T-helper 17 cell (primary cell): ENCODE measurements around the gene B3GALT5. TPM values are rescaled to one million over a fixed set of nuclear protein-coding genes. Genes with fewer than 3 reads are reported as not detected.
"Not testable (repeated sequence)": the region's sequence is repeated elsewhere in the genome, so short reads cannot be mapped to it uniquely, and the experiment has no call there.

ENCODE experiments used
- ATAC-seq: fragments of 150-1000 bp; cut with Tn5 transposase; 2 replicates; pipeline ENCODE4 v1.10.0; 2021; ENCODE audit warnings: mild to moderate bottlenecking, moderate library complexity
- DNase-seq, 3 donors: peaks; one replicate each; pipeline versions ENCODE4 v3.0.0 to v3.0.0-alpha.2; 2020 to 2021
- H3K9me3 ChIP-seq: one replicate; pipeline ENCODE4 v1.7.0; 2013; ENCODE audit warnings: low read length, mild to moderate bottlenecking; ENCODE audit not compliant: control insufficient read depth, poor library complexity, severe bottlenecking
- H3K27ac Mint-ChIP-seq: one replicate; pipeline ENCODE4 v1.8.0; 2022; ENCODE audit warnings: mild to moderate bottlenecking, moderate library complexity, mixed read lengths
- H3K27me3 Mint-ChIP-seq: one replicate; pipeline ENCODE4 v1.8.0; 2022; ENCODE audit warnings: mixed read lengths
- H3K36me3 Mint-ChIP-seq: one replicate; pipeline ENCODE4 v1.8.0; 2022; ENCODE audit warnings: low read depth, mixed read lengths
- H3K4me1 Mint-ChIP-seq: one replicate; pipeline ENCODE4 v1.8.0; 2022; ENCODE audit warnings: mild to moderate bottlenecking, mixed read lengths
- H3K4me3 Mint-ChIP-seq: one replicate; pipeline ENCODE4 v1.8.0; 2022; ENCODE audit warnings: mild to moderate bottlenecking, moderate library complexity, mixed read lengths
- total RNA-seq, 4 donors: library from RNA in 2 of 4; stranded (reverse) in 2 of 4; gene quantifications; one replicate each; pipeline ENCODE4 v1.2.3 and lab custom pipeline; 2022 to 2026

The B3GALT5 gene
- total RNA-seq, 2 donors from 2014 or later: not detected

DNA sequence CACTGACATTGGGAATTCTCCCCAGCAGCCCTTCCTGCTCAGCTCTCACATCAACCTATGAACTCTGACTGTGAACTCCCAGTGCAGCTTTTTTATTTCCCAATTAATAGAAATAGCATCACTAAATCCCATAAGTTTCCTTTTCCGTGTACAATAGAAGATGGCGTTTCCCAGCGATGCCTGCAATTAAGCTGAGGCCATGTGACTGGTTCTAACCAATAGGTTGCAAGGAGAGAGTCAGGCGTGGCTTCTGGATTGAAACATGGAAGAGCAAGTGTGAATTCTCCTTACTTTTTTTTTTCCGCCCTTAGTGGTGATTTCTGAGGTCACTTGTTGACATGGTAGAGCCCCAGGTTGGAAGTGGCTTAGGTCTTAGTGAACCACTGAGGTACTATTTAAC lies 73.3 kb downstream of the B3GALT5 start:
- H3K4me1 Mint-ChIP-seq: no peaks in the 10 kb centered on the region

DNA sequence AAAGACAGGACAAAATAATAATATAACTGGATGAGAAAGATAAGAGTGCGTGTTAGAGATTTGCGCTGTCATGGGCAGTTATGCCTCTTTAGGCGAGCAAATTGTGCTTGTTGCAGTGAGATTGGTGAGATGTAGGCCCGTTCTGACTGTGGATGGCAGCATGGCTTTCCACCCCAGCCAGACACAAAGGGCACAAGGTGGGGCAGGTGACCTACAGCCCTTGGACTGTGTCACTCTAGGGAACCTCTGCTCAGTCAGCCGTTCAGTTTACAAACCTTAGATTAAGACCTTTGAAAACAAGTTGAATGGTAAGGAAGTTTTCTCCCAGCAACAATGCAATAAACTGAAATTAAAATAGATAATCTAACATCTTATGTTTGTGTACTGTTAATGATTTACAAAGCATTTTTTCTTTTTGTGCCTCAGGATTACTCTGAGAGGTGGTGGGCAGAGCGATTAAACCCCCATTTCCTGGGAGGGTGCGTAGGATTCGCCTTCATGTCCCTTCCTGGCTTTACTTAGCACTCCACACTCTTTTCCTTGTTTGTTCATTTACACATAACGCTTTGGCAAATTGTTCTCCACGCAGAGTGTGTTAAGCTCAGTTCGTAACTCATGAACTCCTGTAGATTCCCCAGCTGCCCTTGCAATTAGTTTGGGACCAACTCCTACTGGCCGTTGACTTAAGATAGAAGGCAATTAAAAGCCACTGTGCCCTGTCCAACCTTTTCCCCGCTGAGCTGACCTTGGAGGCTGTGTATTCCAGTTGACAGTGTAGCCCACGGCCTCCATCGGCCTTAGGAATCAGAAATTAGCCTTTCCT lies 74.1 kb downstream of the B3GALT5 start:
- ATAC-seq: no peak

More for the DNA sequence above, 73.3 kb downstream of the B3GALT5 start:
- Mint-ChIP-seq H3K36me3 (no peaks in the 10 kb centered on the region), H3K4me3 (no peak overlapping the region), H3K27me3 (no peaks in the 10 kb centered on the region), H3K27ac (no peak overlapping the region)
- no peak for ATAC-seq
- DNase-seq: no peak
- H3K9me3 ChIP-seq: no peaks in the 10 kb centered on the region

DNA sequence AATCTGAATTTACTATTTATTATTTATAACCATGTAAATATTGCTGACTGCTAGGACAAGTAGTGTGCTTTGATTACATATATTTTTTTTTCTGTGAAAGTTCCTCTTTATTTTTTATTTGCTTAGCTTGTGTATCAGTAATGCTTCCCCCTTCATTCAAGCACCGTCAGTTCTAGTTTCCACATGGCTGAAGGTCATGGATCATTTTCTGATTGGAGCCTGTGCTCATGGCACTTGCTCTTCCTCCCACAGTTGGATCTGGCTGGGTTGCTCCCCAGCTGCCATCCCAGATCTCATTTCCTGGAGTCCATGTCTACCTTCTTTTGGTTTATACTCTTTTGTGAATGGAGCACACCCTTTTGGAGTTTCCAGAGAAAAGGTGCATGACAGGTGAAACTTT lies 75.3 kb downstream of the B3GALT5 start:
- Mint-ChIP-seq H3K4me3 (no peak overlapping the region), H3K4me1 (no peaks in the 10 kb centered on the region), H3K27me3 (no peaks in the 10 kb centered on the region), H3K36me3 (no peaks in the 10 kb centered on the region), H3K27ac (no peak overlapping the region)
- ATAC-seq: no peak
- no peak for DNase-seq
- no peaks in the 10 kb centered on the region for H3K9me3 ChIP-seq

More for the DNA sequence above, 74.1 kb downstream of the B3GALT5 start:
- Mint-ChIP-seq H3K27me3 (no peaks in the 10 kb centered on the region), H3K4me3 (no peak overlapping the region), H3K4me1 (no peaks in the 10 kb centered on the region), H3K36me3 (no peaks in the 10 kb centered on the region), H3K27ac (no peak overlapping the region)
- no peaks in the 10 kb centered on the region for H3K9me3 ChIP-seq
- no peak for DNase-seq

DNA sequence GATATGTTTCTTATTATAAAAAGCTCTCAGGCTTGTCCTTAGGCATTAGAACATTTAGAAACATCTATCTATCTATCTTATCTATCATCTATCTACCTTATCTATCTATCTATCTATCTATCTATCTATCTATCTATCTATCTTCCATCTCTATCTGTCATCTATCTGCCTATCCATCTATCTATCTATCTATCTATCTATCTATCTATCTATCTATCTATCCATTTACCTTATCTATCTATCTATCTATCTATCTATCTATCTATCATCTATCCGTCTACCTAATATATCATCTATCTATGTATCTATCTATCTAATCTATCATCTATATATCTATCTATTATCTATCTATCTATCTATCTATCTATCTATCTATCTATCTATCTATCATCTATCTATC lies 77.1 kb downstream of the B3GALT5 start:
- not testable (repeated sequence) for ATAC-seq, H3K4me3 Mint-ChIP-seq, H3K27me3 Mint-ChIP-seq, DNase-seq, H3K9me3 ChIP-seq, H3K27ac Mint-ChIP-seq, H3K36me3 Mint-ChIP-seq, H3K4me1 Mint-ChIP-seq

DNA sequence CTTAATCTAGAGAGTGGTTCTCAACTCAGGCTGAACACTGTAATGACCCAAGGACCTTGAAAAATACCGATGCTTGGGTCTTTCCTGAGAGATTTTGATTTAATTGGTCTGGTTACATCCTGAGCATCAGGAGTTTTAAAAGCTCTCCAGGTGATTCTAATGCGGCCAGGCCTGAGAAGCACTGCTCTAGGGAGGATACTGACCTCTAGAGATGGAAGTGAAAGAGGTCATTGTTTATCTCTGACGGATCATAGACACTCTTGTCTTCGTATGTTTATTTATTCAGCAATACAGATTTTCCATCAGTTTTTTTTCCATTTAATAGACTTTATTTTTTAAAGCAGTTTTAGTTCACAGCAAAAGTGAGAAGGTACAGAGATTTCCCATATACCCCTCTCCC lies 77.7 kb downstream of the B3GALT5 start:
- Mint-ChIP-seq H3K36me3 (no peaks in the 10 kb centered on the region), H3K27ac (no peak overlapping the region), H3K4me1 (no peaks in the 10 kb centered on the region), H3K4me3 (no peak overlapping the region), H3K27me3 (no peaks in the 10 kb centered on the region)
- ATAC-seq (no peak), DNase-seq (no peak)
- H3K9me3 ChIP-seq: no peaks in the 10 kb centered on the region

DNA sequence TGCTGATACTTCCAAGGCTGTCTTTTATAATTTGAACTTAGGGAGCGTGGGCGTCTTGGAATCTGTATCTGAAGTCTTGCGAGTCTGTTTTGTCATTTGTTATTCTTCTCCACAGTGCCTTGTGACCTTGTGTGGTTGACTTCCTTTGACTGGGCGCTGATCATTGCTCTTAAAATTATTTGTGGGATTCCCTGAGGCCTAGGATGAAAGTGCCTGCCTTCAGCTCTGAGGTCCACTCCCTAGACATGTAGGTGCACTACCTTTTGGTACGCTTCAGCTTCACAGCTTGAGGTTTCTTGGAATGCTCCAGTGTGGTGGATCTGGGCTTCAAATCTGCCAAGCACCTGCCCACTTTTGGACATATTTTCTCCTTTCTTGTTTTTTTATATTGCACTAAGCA lies 82.0 kb downstream of the B3GALT5 start:
- ATAC-seq (no peak), DNase-seq (no peak)
- no peaks in the 10 kb centered on the region for H3K9me3 ChIP-seq
- H3K27ac Mint-ChIP-seq: no peak overlapping the region
- no peaks in the 10 kb centered on the region for H3K36me3 Mint-ChIP-seq
- no peak overlapping the region for H3K4me3 Mint-ChIP-seq
- H3K27me3 Mint-ChIP-seq: no peaks in the 10 kb centered on the region
- no peaks in the 10 kb centered on the region for H3K4me1 Mint-ChIP-seq

DNA sequence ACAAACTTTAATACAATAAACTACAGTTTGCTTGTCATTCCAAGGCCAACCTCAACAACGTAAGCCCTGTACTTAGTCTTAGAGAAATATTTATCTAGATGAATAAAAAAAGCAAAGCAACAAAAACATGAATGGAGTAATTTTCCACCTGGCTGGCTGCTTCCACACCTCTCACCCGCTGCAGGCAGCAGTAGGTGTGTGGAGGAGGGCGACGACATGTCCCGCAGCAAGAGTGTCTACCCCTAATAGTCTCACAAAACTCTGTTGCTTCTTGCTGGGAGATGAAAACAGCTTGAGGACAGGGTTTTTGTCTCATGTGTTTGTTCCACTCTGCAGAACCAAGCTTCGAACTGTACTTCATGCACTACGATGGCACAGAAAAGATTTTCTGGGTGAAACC lies 83.5 kb downstream of the B3GALT5 start:
- no peaks in the 10 kb centered on the region for H3K9me3 ChIP-seq
- Mint-ChIP-seq H3K36me3 (no peaks in the 10 kb centered on the region), H3K4me1 (no peaks in the 10 kb centered on the region), H3K27ac (no peak overlapping the region), H3K4me3 (no peak overlapping the region), H3K27me3 (no peaks in the 10 kb centered on the region)
- no peak for ATAC-seq
- DNase-seq: no peak

DNA sequence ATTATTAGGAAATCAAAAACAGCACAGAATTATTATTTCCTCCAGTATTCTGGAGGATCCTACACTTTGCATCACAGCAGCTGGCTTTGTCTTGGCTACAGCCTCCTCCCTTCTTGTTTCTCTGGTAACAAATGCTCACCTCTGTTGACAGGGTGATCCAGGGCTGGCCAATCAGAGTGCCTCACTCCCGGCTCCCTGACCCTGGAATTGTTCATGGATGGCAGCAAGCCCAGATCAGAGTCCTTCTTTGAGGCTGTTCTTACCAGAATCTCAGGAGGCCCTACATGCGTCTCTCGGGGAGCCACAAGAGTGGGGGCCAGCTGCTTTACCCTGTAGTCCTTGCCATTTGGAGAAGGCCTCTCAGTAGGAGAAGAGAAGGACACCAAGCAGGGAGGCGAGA lies 83.9 kb downstream of the B3GALT5 start:
- ATAC-seq: no peak
- H3K36me3 Mint-ChIP-seq: no peaks in the 10 kb centered on the region
- H3K4me3 Mint-ChIP-seq: no peak overlapping the region
- no peak for DNase-seq
- no peaks in the 10 kb centered on the region for H3K27me3 Mint-ChIP-seq
- no peaks in the 10 kb centered on the region for H3K4me1 Mint-ChIP-seq
- no peaks in the 10 kb centered on the region for H3K9me3 ChIP-seq
- no peak overlapping the region for H3K27ac Mint-ChIP-seq

DNA sequence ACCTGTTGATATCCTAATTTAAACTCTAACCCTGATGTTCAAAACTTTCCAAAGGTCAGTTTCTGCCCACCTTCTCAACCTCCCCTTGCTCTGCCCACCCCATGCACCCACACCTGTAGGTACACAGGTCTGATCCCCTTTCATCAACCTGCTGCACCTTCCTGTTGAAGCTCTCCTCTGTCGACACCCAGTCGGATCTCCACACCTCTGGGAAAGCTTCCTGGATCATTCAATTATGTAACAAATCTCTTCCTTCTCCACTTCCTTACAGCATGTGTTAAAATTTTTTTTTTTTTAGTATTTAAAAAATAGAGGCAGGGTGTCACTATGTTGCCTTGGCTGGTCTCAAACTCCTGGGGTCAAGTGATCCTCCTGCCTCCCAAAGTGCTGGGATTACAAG lies 87.6 kb downstream of the B3GALT5 start:
- Mint-ChIP-seq H3K27ac (no peak overlapping the region), H3K27me3 (no peaks in the 10 kb centered on the region), H3K4me1 (no peaks in the 10 kb centered on the region), H3K4me3 (no peak overlapping the region), H3K36me3 (no peaks in the 10 kb centered on the region)
- no peak for DNase-seq
- no peaks in the 10 kb centered on the region for H3K9me3 ChIP-seq
- ATAC-seq: no peak

DNA sequence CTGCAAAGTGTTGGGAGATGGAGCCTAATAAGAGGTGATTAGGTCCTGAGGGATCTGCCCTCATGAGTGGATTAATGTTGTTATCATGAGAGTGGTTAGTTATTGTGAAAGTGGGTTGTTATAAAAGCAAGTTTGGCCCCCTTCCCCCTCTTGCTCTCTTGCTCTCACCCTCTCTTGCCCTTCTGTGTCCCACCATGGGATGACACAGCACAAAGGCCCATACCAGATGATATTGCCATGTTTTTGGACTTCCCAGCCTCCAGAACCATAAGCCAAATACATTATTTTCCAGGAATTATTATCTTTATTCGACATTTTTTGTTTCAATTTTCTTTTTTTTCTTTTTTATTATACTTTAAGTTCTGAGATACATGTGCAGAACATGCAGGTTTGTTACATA lies 90.8 kb downstream of the B3GALT5 start:
- DNase-seq (no peak), ATAC-seq (no peak)
- no peaks in the 10 kb centered on the region for H3K9me3 ChIP-seq
- H3K27me3 Mint-ChIP-seq: peaks cover 7% of the 10 kb centered on the region
- H3K36me3 Mint-ChIP-seq: no peaks in the 10 kb centered on the region
- H3K27ac Mint-ChIP-seq: no peak overlapping the region
- no peaks in the 10 kb centered on the region for H3K4me1 Mint-ChIP-seq
- H3K4me3 Mint-ChIP-seq: no peak overlapping the region

DNA sequence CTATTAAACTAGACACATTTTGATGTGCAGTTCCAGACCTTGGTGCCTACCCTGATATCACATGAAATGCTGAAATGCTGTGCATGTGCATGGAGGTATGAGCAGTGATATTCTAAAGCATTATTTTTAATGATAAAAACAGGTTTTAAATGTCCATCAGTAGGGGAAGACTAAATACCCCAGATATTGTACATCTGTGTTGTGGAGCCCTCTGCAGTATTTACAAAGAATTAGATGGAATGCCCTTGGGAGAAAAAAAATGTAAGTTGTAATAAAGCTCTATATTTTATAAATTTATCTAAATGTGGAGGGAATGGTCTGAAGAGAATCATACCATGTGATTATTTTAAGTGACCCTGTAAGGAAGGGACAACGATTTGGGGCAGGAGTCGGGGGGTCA lies 93.1 kb downstream of the B3GALT5 start:
- H3K36me3 Mint-ChIP-seq: no peaks in the 10 kb centered on the region
- ATAC-seq (no peak), DNase-seq (no peak)
- H3K27ac Mint-ChIP-seq: no peak overlapping the region
- H3K4me1 Mint-ChIP-seq: no peaks in the 10 kb centered on the region
- H3K27me3 Mint-ChIP-seq: peaks cover 7% of the 10 kb centered on the region
- no peaks in the 10 kb centered on the region for H3K9me3 ChIP-seq
- H3K4me3 Mint-ChIP-seq: no peak overlapping the region

DNA sequence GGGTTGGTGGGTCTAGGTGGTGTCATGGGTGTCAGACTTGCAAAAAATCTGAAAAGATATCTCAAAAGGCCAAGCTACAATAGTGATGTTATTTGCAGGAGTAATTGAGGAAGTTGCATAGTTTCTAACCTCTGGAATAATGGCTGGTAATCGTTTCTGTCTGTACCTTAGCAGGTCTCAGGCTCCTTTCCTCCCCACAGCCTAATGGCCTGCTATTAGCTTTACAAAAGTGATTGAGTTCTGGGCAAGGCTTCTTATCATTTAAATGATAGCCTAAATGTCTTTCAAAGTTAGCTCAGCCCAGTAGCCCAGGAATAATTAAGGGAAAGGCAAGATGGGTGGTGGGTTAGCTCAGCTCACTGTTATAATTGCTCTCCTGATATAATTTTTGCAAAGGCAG lies 94.6 kb downstream of the B3GALT5 start:
- Mint-ChIP-seq H3K27me3 (peaks cover 7% of the 10 kb centered on the region), H3K4me1 (no peaks in the 10 kb centered on the region), H3K36me3 (no peaks in the 10 kb centered on the region), H3K27ac (no peak overlapping the region), H3K4me3 (no peak overlapping the region)
- ATAC-seq: no peak
- no peak for DNase-seq
- no peaks in the 10 kb centered on the region for H3K9me3 ChIP-seq

DNA sequence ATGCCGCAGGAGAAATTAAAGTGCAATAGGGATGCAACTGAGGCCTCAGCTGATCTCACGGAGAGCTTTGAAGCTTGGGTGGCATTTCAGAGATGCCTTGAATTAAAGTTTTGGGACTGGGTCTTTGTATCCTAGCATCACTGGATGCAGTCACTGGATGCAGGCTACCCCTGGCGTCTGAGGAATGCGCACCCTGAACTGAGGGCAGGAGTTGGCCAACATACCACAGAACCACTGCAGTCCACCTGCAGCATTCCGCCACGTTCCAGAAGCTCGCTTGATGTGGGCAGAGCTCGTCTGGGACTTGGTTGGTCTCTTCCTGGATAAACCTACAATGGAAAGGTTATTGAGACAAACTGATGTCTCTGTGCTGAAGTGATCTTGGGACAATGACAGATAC lies 98.1 kb downstream of the B3GALT5 start:
- Mint-ChIP-seq H3K36me3 (no peaks in the 10 kb centered on the region), H3K27me3 (peaks cover 16% of the 10 kb centered on the region)

DNA sequence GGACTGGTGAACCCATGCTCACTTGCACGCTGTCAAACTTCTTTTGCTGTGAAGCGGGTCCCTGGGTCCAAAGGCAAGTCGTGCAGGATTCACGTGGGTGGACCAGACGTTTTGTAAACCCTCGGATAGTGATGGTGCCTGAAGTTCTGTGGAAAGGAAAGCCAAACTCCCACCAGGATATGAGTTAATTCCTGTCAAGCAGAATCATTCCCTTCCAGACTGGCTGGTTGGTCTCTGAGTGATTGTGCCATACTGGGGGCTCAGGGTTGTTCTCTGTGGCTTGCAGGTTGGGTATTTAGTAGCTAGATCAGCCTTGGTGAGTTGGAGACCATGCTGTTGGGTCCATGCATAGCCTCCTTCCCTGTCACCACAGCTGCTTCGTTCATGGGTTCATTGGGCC lies 99.5 kb downstream of the B3GALT5 start:
- Mint-ChIP-seq H3K36me3 (no peaks in the 10 kb centered on the region), H3K4me1 (no peaks in the 10 kb centered on the region), H3K27ac (no peak overlapping the region), H3K27me3 (peaks cover 20% of the 10 kb centered on the region), H3K4me3 (no peak overlapping the region)
- no peak for ATAC-seq
- DNase-seq: no peak
- H3K9me3 ChIP-seq: no peaks in the 10 kb centered on the region

More for the DNA sequence above, 98.1 kb downstream of the B3GALT5 start:
- no peak overlapping the region for H3K27ac Mint-ChIP-seq
- H3K9me3 ChIP-seq: no peaks in the 10 kb centered on the region
- no peaks in the 10 kb centered on the region for H3K4me1 Mint-ChIP-seq
- no peak overlapping the region for H3K4me3 Mint-ChIP-seq
- no peak for DNase-seq
- no peak for ATAC-seq
